HFF-Myc (cell line): ENCODE measurements around the gene ILK.

ENCODE experiments used
- DNase-seq: peaks from one replicate; pipeline ENCODE4 v3.0.0-alpha.2; 2011; ENCODE audit warnings: low read depth; ENCODE audit errors: extremely low read depth
- H3K4me3 ChIP-seq: replicated peaks from 2 replicates; pipeline ENCODE4 v1.5.1; 2011; ENCODE audit warnings: low read depth, mild to moderate bottlenecking, control low read depth, low read length
- CTCF ChIP-seq: IDR thresholded peaks from 2 replicates; pipeline ENCODE4 v1.5.1; 2012; ENCODE audit warnings: mild to moderate bottlenecking, low read depth, low read length, control low read depth; ENCODE audit errors: missing control alignments

The ILK gene

GRCh38 chr11:6626971-6627761, 23.6 kb downstream of the ILK start:
- no peak for TF ChIP-seq CTCF

GRCh38 chr11:6627762-6628241, 24.2 kb downstream of the ILK start:
- H3K4me3 ChIP-seq: no peak overlapping the region
- TF ChIP-seq CTCF: no peak
- no peak for DNase-seq

More at GRCh38 chr11:6626971-6627761, 23.6 kb downstream of the ILK start:
- no peak for DNase-seq
- H3K4me3 ChIP-seq: no peak overlapping the region

GRCh38 chr11:6628526-6628925, 25.0 kb downstream of the ILK start:
- TF ChIP-seq CTCF: no peak
- no peak overlapping the region for H3K4me3 ChIP-seq
- no peak for DNase-seq

- no peak for DNase-seq
- no peak overlapping the region for H3K4me3 ChIP-seq
- TF ChIP-seq CTCF: no peak
Observed at GRCh38 chr11:6629573-6629891, 26.0 kb downstream of the ILK start.

GRCh38 chr11:6629892-6630631, 26.5 kb downstream of the ILK start:
- TF ChIP-seq CTCF: no peak
- no peak overlapping the region for H3K4me3 ChIP-seq
- no peak for DNase-seq

GRCh38 chr11:6630632-6631291, 27.2 kb downstream of the ILK start:
- no peak for DNase-seq
- no peak for TF ChIP-seq CTCF

More at GRCh38 chr11:6630632-6631291, 27.2 kb downstream of the ILK start:
- H3K4me3 ChIP-seq: no peak overlapping the region
